CD4-positive, alpha-beta T cell treated with Interleukin-15 for 4 hours (primary cell): ENCODE results near the gene SLX4IP.
"Not testable (repeated sequence)": the region's sequence is repeated elsewhere in the genome, so short reads cannot be mapped to it uniquely, and the experiment has no call there.

Source experiments
- DNase-seq: peaks from one replicate; pipeline ENCODE4 v3.0.0-alpha.2; 2020; ENCODE audit warnings: low spot score

SLX4IP gene

GRCh38 chr20:10604865-10605440 is 169.8 kb downstream of the SLX4IP start:
- no peak for DNase-seq

DNA sequence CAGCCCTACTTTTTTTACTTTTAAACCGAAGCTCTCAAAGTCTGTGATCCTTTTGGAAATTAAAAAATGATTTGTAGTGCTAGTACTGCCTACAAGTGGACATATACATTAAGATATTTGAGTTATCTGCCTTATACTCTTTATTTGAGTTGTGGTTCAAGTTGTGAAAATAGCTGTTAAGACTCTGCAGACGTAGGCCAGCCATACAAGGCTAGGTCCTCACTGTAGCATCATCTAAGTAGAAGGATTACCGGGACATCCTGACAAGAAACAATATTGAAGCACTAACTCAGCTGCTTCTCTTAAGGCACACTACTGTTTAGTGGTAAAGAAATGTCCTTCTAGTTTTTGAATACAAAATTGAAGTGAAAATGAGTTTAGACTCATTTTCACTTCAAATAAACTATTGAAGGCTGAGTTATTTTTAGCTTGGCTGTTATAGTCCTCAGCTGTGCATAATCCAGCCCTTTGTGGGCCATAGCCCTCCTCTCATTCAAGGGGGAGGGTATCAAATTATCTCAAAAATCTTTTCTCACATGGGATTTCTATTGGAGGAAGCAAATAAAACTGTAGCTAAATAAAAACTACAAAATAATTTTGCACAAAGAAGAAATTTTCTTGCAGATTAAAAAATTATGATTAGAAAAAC is 170.6 kb downstream of the SLX4IP start:
- no peak for DNase-seq

DNA sequence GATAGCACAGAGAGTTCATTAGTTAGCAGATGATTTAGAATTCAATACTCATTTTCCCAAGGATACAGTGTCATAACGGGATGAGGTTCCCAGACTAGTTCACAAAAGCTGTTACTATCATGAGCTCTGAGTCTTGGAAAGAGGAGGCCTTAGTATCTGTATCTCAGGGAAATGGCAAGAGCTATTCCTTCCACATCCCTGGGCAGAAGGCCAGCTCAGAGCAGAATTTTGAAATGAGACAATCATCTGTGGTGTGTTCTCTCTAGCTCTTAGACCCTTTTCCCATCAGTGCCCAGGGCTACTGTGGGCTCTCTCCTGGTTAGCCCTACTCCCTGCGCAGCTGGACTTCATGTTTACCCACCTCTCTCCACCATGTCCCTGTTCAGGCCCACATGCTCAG is 174.2 kb downstream of the SLX4IP start:
- no peak for DNase-seq

DNA sequence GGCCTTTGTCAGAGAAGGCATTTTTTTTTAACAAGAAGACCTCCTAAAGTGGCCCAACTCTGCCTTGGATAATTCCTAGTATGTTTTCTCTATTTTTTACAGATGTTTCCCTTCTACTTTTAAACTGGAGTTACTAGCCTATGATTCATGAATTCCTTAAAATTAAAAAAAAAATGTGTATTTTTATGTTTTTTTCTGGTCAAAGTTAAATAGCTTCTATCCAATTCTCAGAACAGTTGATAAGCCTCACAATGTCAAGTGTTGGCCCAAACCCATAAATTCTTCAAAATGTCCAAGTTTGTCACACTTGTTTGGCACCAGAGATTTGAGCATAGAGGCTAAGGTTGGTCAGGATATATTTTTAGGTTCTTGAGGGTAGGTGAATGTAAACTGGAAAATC is 174.7 kb downstream of the SLX4IP start:
- DNase-seq, result no peak

DNA sequence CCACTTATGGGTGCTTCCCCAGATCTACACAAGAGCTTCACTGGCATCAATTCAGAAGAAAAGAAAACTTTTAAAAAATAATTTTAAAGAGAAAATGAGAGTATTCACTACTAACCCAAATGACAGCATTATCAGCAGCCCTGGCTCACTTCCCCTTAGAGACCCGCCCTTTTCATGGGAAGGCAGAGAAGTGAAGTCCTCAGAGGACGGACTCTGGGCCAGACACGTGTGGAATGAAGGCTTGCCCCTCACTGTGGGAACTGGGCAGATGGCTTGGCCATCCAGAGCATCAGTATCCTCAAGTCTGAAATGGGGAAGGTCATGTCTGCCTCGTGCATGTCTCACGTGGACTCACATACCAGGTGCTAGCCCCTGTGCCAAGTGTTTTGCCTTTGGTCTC is 175.1 kb downstream of the SLX4IP start:
- no peak for DNase-seq

DNA sequence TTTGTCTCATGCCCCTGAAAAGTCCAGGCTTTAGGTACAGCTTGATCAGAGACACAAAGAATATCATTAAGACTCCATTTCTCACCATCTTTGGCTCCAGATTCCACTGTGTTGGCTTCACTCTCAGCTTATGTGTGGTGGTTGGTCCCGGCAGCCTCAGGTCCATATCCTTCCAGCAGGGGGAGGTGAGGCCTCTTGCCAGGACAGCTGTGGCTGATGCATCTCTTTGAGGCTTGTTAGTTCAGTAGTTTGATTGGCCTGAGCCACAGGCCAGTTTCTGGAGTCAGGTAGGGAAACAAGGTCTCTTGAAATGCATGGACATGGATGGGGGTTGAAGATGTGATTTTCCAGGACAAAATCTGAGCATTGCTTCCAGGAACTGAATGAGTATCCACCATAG is 176.3 kb downstream of the SLX4IP start:
- no peak for DNase-seq

GRCh38 chr20:10613426-10613825 is 178.3 kb downstream of the SLX4IP start:
- not testable (repeated sequence) for DNase-seq

DNA sequence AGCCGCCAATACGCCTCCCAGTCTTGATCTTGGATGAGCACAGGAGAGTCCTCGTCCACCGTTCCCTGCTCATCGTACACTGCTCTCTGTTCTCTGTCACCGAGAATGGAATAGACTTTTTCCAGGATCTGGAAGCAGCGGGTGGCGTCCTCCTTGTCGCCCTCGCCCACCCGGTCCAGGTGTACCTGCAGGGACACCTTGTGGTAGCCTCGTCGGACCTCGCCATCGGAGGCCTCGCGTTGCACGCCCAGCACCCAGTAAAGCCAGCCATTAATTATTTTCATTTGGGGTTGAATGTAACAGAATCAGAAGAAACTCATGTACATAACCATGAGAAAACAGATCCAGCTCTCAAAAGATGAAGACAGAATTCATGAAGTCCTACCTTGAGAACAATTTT is 178.8 kb downstream of the SLX4IP start:
- DNase-seq, result no peak

GRCh38 chr20:10616212-10616611 is 181.1 kb downstream of the SLX4IP start:
- no peak for DNase-seq

GRCh38 chr20:10617549-10618133 is 182.5 kb downstream of the SLX4IP start:
- not testable (repeated sequence) for DNase-seq

- DNase-seq, result no peak
Observed at GRCh38 chr20:10618611-10619245, 183.6 kb downstream of the SLX4IP start.

DNA sequence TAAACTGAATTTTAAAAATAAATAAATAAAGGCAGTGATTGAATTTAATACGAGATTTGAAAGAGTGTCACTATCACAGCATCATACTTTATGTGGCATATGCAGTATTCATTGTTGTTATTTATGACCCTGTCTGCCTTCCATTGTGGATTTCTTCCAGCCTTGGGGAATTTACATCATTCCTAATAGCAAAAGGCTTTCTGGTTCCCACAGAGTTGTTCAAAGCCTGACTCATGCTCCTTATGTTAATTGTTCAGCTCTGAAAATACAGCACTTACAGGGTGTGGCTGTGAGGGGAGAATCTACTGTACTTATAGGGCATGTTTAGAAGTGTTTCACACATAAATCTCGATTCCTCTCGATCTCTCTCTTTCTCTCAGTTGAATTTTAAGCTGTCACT is 184.3 kb downstream of the SLX4IP start:
- no peak for DNase-seq

GRCh38 chr20:10621149-10621548 is 186.0 kb downstream of the SLX4IP start:
- no peak for DNase-seq

- no peak for DNase-seq
Observed at GRCh38 chr20:10622657-10623418, 187.7 kb downstream of the SLX4IP start.

DNA sequence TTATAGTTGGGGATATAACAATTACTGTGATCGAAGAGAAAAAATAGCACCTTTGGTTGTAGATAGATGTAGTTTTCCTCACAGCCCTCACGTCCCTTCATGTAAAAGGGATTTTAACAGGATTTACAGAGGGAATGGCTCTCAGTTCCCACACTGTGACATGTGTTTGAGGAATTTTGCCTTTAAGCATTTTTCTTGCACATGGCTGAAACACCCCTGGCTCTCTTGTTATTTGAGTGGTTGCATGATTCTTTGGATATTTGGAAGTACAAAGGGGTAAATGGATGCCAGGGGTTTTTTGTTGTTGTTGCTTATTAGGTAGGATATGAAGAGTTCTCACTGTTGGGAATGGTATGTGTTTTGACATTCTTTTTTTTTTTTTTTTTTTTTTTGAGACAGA is 190.5 kb downstream of the SLX4IP start:
- no peak for DNase-seq

- DNase-seq, result no peak
Observed at GRCh38 chr20:10626896-10627295, 191.8 kb downstream of the SLX4IP start.

DNA sequence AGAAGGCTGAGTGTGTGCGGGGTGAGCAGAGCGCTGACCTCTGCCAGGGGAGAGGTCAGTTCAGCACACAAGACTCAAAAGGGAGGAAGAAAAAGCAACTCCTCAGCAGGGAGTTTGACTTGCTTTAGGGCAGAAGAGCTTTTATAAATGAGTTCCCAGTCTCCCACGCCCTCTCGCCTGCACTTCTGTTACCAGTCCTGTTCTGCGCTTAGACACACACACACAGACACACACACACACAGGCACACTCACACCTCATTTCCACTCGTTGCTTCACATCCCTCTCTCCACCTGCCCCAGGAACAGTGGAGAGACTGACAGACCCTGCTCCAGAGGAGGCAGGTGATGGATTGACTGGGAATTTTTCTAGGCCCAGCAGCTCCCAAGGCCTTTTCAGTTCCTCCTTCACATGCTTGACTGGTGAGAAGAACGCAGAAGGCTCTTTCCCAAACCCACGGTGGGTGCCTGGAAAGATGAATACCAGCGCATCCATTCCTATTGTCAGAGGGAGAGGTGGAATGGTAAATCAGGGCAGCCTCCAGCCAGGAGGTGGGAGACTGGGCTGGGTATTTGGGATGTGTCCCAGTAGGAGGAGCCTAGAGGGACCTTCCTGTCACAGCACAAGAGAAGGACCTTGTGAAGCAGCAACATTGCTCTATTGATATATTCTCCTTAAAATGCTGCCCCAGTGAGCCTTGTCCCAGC is 195.0 kb downstream of the SLX4IP start:
- DNase-seq, result no peak

DNA sequence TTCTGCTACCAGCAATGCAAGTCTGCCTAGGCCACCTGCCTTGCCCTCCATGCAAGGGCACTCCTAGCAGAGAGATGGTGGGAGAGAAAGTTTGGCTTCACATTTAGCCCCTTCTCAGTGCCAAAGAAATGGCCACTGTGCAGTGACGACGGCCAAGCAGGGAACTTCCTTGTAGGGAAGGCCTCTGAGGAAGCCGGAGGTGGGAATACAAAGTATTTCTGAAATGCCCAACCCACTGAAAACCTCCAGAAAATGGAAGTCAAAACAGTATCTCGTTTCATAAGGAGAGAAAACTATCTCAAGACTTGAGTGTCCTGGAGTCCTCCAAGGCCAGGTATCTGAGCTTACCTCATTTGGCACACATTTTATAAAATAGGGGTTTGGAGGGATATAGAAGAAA is 196.0 kb downstream of the SLX4IP start:
- no peak for DNase-seq

DNA sequence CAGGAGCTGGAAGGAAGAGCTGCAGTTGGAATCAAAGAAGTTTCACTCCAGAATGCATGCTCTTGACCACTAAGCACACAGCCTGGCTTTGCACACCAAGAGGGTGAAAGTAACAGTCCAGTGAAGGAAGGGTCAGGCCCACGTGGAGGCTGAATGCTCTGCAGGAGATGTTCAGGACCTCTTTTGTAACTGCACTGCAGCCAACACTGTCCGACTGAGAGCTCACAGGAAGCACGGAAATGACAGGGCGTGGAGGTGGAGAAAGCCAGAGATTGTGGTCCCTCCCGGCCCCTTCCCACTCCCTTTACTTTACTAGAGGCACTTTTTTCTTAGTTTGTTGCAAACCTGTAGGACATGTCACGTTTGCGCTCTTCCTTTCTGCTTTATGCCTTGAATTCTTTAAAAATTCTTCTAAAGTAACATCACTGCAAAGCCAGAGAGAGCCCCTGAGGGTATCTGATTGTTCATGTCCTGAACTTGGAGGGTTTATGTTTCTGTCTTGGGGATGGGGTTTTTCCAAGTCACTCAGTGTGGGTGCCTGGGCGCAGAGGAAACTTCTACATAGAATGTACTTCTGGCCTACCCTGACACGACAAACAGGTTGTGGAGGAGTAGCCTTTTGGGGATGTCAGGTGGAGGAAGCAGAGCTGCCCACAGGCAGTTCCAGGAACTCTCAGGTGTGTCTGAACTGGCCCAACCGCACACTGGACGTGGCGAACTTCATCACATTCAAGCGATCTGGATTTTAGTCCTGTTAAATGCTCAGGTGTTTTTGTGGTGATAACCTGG is 197.8 kb downstream of the SLX4IP start:
- no peak for DNase-seq

GRCh38 chr20:10633718-10634117 is 198.6 kb downstream of the SLX4IP start:
- no peak for DNase-seq

GRCh38 chr20:10634211-10634610 is 199.1 kb downstream of the SLX4IP start:
- no peak for DNase-seq
